ENCODE data around the gene BPIFA1.

Gene BPIFA1

DNA sequence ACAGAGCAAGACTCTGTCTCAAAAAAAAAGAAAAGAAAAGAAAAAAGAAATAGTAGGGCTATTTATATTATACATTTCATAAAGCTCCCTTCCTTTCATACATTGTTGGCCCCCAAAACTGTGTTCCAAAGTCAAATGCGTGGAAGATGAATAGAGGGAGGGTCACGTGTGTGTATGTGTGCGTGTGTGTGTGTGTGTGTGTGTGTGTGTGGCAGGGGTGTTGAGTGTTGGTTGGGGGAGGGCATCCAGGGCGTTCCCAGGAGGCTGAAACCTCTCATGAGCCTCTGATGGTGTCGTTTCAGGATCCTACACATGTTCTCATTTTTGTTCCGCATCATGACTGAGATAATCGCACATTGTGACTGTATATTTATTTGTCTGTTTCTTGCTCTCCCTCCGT is 39.4 kb downstream of the BPIFA1 start:
- no peak for DNase-seq
- Histone ChIP-seq H3K27me3 (ENCODE audit: insufficient read depth, low read length, poor library complexity) (peaks cover 18% of the 10 kb centered on the region), H3K4me3 (ENCODE audit: low read depth in 1 of 2, low read length in 2 of 2) (no peak overlapping the region), H3K27ac (ENCODE audit: low read length) (no peak overlapping the region), H4K20me1 (ENCODE audit: insufficient read depth, low read length) (no peaks in the 10 kb centered on the region), H3K9ac (ENCODE audit: low read depth, low read length) (no peak overlapping the region), H3K79me2 (ENCODE audit: insufficient read depth, low read length) (no peaks in the 10 kb centered on the region), H3K4me2 (ENCODE audit: insufficient read depth, low read length) (no peak overlapping the region), H3K4me1 (ENCODE audit: insufficient read depth, low read length) (no peaks in the 10 kb centered on the region), H3K9me3 (ENCODE audit: insufficient read depth, low read length, severe bottlenecking) (no peaks in the 10 kb centered on the region), H2AFZ (ENCODE audit: low read depth, low read length) (no peak overlapping the region), H3K36me3 (ENCODE audit: insufficient read depth, low read length) (no peaks in the 10 kb centered on the region)
- no peak for ATAC-seq (ENCODE audit: insufficient read depth, low read depth)
- TF ChIP-seq EZH2 (IDR thresholded peaks at IDR 0.05; ENCODE audit: borderline replicate concordance, low read depth, low read length, severe bottlenecking): no peak
- TF ChIP-seq, protein P1, sequence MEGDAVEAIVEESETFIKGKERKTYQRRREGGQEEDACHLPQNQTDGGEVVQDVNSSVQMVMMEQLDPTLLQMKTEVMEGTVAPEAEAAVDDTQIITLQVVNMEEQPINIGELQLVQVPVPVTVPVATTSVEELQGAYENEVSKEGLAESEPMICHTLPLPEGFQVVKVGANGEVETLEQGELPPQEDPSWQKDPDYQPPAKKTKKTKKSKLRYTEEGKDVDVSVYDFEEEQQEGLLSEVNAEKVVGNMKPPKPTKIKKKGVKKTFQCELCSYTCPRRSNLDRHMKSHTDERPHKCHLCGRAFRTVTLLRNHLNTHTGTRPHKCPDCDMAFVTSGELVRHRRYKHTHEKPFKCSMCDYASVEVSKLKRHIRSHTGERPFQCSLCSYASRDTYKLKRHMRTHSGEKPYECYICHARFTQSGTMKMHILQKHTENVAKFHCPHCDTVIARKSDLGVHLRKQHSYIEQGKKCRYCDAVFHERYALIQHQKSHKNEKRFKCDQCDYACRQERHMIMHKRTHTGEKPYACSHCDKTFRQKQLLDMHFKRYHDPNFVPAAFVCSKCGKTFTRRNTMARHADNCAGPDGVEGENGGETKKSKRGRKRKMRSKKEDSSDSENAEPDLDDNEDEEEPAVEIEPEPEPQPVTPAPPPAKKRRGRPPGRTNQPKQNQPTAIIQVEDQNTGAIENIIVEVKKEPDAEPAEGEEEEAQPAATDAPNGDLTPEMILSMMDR (IDR thresholded peaks at IDR 0.05; ENCODE audit: borderline replicate concordance, extremely low read depth, low read length, poor library complexity, severe bottlenecking): no peak

DNA sequence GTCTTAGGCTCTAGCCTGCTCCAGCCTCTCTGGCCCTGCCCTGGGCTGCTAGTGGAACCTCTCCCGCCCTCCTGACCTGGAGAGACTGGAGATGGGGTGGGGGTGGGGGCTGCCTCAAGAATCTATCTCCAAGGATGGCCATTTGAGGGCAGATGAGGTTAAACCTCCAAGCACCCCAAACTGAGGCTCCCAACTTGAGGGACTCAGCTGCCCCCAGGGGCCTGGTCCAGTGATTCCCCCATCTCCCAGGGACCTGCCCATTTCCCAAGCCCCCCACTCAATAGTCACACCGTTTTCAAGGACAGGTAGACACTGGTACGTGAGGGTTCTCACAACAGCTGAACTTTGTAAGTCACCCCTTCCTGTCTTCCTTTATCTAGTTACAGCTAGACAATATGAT is 40.1 kb downstream of the BPIFA1 start:
- Histone ChIP-seq H3K9ac (ENCODE audit: low read depth, low read length) (no peak overlapping the region), H3K4me3 (ENCODE audit: low read depth in 1 of 2, low read length in 2 of 2) (no peak overlapping the region), H3K4me1 (ENCODE audit: insufficient read depth, low read length) (no peaks in the 10 kb centered on the region), H3K9me3 (ENCODE audit: insufficient read depth, low read length, severe bottlenecking) (no peaks in the 10 kb centered on the region), H3K4me2 (ENCODE audit: insufficient read depth, low read length) (no peak overlapping the region), H3K79me2 (ENCODE audit: insufficient read depth, low read length) (no peaks in the 10 kb centered on the region), H3K27me3 (ENCODE audit: insufficient read depth, low read length, poor library complexity) (peaks cover 18% of the 10 kb centered on the region), H3K36me3 (ENCODE audit: insufficient read depth, low read length) (no peaks in the 10 kb centered on the region), H2AFZ (ENCODE audit: low read depth, low read length) (no peak overlapping the region), H4K20me1 (ENCODE audit: insufficient read depth, low read length) (no peaks in the 10 kb centered on the region), H3K27ac (ENCODE audit: low read length) (no peak overlapping the region)
- no peak for ATAC-seq (ENCODE audit: insufficient read depth, low read depth)
- no peak for TF ChIP-seq EZH2 (IDR thresholded peaks at IDR 0.05; ENCODE audit: borderline replicate concordance, low read depth, low read length, severe bottlenecking)
- TF ChIP-seq, protein P1 (IDR thresholded peaks at IDR 0.05; ENCODE audit: borderline replicate concordance, extremely low read depth, low read length, poor library complexity, severe bottlenecking): no peak
- no peak for DNase-seq

DNA sequence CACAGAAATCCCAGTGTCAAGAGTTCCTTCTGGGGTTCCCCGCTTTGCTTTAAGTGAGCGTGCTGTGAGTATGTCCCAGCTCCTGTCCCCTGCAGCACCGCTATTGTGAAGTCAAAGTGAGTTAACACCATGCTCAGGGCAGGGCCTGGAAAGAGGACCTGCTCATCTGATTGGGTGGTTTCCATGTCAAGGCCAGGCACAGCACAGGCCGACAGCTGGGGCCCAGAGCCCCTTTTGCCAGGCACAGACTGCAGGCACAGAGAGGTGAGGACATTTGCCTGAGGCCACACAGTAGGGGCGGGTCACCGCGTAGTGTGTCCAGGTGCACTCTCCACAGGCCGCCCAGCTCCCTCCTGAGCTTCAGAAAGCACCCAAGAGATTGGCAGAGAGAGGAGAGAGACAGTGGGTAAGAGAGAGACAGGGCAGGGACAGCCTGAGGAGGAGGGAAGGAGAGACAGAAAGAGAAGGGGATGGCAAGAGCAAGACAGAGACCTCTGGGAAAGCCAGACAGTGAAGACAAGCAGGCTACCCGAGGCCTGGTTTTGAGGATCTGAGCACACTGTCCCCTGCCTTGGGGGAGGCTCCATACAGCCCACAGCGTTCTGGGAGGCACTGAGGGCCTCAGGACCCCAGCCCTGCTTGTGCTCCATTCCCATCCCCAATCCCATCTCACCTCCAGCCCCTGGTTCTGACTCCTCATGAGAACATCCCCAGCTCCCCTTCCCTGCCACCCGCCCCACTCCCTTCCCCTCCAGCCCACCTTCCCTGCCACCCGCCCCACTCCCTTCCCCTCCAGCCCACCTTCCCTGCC is 40.7 kb downstream of the BPIFA1 start:
- Histone ChIP-seq H3K27ac (ENCODE audit: low read length) (no peak overlapping the region), H4K20me1 (ENCODE audit: insufficient read depth, low read length) (no peaks in the 10 kb centered on the region), H3K4me1 (ENCODE audit: insufficient read depth, low read length) (no peaks in the 10 kb centered on the region), H3K4me2 (ENCODE audit: insufficient read depth, low read length) (no peak overlapping the region), H3K36me3 (ENCODE audit: insufficient read depth, low read length) (no peaks in the 10 kb centered on the region), H3K4me3 (ENCODE audit: low read depth in 1 of 2, low read length in 2 of 2) (no peak overlapping the region), H2AFZ (ENCODE audit: low read depth, low read length) (no peak overlapping the region), H3K9me3 (ENCODE audit: insufficient read depth, low read length, severe bottlenecking) (no peaks in the 10 kb centered on the region), H3K79me2 (ENCODE audit: insufficient read depth, low read length) (no peaks in the 10 kb centered on the region), H3K9ac (ENCODE audit: low read depth, low read length) (no peak overlapping the region), H3K27me3 (ENCODE audit: insufficient read depth, low read length, poor library complexity) (peaks cover 18% of the 10 kb centered on the region)
- TF ChIP-seq EZH2 (IDR thresholded peaks at IDR 0.05; ENCODE audit: borderline replicate concordance, low read depth, low read length, severe bottlenecking): no peak
- TF ChIP-seq, protein P1 (IDR thresholded peaks at IDR 0.05; ENCODE audit: borderline replicate concordance, extremely low read depth, low read length, poor library complexity, severe bottlenecking): no peak
- no peak for DNase-seq
- ATAC-seq (ENCODE audit: insufficient read depth, low read depth): no peak

Measured in DND-41 (cell line).